Activated CD8-positive, alpha-beta memory T cell treated with anti-CD3 and anti-CD28 coated beads, Interleukin-2, amount 50 U/mL, for 1 hour (primary cell): ENCODE results near the gene ATF7.
"Not testable (repeated sequence)": the region's sequence is repeated elsewhere in the genome, so short reads cannot be mapped to it uniquely, and the experiment has no call there.

Experiments used
- DNase-seq: peaks from one replicate; pipeline ENCODE4 v3.0.0-alpha.2; 2020; ENCODE audit errors: extremely low read depth

The ATF7 gene

DNA sequence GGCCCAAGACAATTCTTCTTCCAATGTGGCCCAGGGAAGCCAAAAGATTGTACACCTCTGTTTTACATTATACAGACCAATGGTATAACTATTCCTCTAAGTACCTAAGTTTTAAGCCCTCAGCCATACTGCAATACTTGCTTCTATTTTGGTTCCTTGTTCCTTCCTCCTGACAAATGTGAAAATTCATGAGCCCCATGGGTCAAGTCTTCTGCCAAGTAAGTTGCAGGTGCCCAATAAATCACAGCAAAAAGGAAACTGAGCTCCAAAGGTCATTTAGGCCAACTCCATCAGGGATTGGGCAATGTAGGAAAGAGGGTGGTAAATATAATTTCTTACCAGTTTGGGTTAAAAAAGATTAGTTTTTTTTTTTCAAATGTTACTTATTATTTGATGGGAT lies 61.2 kb downstream of the ATF7 start:
- DNase-seq: no peak

DNA sequence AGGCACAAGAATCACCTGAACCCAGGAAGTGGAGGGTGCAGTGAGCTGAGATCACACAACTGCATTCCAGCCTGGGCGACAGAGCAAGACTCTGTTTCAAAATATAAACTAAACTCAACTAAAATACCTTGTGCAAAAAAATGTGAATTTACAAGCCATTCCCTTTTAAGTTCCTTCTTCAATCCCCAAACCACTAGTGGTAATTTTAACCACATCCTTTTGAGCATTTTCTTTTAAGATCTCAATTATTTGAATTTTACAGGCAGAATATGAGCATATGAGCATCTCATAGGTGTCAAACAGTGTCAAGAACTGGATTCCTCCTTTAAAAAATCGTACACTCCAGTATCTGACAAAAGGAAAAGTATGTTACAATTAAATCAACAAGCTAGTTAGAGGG lies 61.9 kb downstream of the ATF7 start:
- no peak for DNase-seq

DNA sequence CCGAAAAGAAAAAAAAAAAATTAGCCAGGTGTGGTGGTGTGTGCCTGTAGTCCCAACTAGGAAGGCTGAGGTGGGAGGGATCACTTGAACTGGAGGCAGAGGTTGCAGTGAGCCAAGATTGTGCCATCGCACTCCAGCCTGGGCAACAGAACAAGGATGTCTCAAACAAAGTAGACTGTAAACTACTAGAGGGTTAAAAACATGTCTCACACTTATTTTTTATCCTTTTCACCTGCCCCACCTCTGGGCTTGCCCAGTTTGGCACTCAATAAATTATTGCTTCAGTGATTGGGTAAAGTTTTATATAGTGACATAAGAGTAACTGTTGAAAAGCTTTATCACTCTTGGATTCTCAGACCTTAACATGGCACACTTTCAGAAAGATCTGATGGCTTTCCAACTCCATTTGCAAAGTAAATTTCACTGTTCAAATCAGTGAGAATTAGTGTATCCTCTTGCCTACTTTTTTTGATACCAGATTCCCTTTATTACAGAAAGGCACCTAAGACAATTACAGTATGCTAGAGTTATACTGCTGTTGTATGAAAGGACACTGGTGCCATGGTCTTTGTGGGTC lies 62.6 kb downstream of the ATF7 start:
- DNase-seq: no peak

DNA sequence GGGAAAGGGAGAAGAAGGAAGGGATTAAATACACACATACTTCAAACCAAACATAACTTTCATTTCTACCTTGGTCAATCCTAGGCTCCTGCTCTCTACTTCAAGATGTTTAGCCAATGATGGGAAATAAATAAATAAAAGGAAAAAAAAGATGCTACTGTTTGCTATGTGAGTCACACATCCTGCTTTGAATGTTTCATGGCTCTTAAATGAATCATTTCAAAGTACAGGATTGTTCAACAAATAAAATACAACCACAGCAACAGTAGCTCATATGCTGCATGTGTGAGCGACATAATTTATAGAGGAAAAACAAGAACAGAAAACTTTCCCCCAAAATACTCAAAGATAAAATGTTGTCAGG lies 64.6 kb downstream of the ATF7 start:
- no peak for DNase-seq

DNA sequence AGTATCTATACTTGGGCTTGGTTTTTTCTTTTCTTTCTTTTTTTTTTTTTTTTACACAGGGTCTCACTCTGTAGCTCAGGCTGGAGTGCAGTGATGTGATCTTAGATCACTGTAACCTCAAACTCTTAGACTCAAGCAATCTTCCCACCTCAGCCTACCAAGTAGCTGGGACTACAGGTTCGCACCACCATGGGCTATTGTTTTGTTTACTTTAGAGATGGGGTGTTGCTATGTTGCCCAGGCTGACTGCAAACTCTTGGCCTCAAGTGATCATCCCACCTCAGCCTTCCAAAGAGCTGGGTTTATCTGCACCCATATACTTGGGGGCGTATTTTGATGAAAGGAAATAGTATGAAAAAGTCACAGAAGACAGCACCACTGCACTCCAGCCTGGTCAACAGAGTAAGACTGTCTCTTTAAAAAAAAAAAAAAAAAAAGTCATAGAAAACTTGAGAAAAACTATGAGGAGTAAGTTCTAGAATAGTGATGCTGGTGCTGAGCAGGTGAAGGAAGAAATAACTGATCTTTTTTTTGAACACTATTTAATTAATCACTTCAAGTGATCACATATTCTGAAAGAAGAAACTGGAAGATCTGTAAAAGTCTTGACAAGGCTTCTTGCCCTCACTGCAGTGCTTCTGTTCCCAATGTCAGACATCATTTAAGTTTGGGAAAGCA lies 65.1 kb downstream of the ATF7 start:
- no peak for DNase-seq

DNA sequence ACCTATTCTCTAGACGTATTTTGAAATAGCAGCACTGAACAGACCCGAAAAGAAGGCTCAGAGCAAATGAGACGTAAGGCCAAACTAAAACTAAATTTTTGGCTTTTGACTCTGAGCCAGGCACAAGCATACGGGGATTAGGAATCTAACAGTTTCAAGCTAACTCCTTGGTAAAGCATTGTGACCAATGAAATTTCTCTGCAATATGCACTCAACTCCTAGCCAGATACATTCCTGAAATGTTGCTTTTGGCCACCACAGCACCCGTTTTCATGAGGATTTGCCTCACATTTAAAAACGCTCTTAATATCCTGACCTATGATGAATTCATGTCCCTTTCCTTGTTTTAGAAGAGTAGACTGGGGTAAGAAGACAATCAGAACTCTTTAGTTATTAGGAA lies 65.8 kb downstream of the ATF7 start:
- DNase-seq: no peak

DNA sequence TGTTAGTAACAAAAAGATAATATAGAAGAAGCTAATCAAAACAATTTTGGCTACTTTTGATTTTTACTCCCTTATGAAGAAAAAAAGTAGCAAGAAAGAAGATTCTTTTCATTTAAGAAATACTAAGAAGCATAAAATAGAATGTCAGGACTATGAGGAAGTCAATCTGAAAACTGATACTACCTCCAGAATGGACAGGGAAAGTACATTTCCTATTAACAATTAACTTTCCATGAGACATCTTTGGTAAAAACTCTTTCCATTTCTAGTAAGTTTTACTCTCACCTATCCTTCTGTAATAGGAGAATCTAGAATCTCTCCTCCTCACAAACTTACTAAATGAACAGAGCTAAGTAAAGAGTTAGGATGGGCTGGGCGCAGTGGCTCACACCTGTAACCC lies 67.6 kb downstream of the ATF7 start:
- no peak for DNase-seq

DNA sequence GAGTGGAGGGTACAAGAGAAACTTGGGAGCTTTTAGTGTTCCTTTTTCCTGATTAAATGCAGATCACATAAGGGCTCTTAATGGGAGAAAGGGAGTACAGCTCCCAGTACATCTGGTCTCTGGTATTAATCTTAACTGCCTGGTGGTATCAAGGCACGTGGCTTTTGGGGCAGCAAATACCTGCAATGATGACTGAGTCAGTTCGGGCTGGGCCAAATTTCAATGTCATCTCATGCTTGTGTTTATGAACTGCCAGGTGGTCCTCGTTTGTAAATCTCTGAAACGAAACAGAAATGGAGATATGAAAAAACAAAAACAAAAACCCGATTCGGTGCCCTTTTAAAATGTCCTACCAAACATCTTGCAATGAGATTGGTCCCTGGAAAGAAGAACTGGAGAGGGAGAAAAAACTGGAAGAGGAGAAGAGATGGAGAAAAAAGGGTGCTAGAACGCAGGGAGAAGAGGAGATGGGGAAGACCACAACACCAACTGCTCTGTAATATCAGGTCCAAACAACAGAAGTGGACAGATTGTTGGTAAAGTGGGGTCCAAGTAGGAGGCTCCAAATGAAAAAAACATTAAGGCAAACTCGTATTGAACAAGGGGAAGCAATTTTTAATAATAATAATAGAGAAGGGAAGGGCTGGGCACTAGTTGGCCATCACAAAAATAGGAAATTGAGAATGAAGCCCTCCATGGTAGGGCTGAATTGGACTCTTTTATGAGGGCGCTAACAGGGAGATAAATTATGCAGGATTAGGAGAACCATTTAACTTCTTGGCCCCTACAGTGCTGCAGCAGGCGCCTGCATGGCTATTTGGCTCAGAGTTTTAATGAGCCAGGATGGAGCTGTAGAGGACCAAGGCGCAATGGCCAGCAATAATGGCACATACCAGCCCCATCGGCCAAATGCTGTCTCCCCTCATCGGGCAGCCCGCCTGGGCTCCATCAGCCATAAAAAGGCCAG lies 73.5 kb downstream of the ATF7 start:
- no peak for DNase-seq

DNA sequence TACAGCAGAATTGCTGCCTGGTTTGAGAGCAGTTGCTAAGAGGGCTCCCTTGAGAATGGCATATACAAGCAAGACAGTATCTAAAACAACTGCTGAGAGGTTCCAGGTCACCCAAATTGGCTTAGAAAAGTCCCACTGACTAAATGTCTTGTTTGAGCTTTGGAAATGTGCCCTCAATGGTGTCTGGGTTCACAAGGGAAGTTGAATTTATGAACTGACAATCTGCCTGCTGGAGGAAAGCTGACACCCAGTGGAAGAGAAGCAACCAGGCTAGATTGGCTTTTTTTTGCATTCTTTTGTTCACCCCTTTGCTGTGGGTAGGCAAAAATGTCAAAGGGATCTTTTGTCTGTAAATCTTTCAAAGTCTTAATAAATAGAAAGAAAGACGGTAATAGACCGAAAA lies 74.3 kb downstream of the ATF7 start:
- DNase-seq: no peak

DNA sequence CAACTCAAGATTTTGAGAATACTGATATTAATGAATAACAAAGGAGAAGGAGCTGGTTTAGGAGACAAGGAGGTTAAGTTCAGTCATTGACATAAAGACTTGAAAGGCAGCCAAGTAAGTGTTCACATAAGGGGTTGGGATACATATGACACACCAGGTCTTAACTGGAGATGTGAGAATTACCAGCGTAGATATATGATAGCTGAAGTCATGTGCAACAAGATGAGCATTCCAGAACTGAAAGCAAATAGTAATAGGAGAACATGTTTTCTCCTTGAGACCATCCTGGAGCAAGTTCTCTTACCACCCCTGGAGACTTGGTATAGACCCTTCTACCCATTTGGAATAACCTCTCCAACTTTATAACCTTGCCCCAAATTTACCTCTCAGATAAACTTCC lies 75.6 kb downstream of the ATF7 start:
- no peak for DNase-seq

DNA sequence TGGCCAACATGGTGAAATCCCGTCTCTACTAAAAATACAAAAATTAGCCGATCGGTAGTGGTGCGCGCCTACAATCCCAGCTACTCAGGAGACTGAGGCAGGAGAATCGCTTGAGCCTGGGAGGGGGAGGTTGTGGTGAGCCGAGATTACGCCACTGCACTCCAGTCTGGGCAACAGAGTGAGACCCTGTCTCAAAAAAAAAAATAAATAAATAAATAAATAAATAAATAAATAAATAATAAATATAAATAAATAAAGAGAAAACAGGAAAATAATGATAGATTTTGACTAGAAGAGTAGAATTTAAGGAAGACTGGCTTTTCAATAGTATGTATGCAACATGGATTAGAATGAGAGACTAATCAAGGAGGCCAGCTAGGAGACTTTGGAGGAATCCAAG lies 76.1 kb downstream of the ATF7 start:
- DNase-seq: not testable (repeated sequence)

DNA sequence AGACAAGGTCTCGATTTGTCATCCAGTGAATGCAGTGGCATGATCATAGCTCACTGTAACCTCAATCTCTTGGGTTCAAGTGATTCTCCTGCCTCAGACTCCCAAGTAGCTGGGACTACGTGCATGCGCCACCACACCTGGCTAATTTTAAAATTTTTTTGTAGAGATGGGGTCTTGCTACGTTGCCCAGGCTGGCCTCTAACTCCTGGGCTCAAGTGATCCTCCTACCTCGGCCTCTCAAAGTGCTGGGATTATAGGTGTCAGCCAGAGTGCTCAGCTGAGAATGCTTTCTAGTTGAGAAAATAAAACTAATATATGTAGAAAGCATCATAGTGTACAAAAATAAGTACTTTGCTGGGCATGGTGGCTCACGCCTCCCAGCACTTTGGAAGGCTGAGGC lies 77.8 kb downstream of the ATF7 start:
- not testable (repeated sequence) for DNase-seq

DNA sequence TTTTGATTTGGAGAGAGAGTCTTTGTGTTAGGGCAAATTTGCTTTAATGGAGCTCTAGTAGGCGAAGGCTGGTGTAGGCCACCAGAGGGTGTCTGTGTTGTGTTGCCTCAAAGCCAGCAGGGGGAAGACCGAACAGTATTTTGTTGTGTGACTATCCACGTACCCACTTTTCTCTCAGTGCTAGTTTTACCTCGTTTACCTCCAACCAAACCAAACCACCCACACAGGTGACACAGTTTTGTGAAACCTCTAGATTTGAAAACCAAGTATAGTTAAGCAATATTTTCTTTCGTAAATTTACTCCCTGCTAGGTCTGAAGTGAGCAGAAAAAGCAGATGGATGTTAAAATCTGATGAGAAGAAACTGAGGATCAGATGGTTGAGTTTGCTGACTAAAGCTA lies 82.6 kb downstream of the ATF7 start:
- DNase-seq: peak; percentile 4

DNA sequence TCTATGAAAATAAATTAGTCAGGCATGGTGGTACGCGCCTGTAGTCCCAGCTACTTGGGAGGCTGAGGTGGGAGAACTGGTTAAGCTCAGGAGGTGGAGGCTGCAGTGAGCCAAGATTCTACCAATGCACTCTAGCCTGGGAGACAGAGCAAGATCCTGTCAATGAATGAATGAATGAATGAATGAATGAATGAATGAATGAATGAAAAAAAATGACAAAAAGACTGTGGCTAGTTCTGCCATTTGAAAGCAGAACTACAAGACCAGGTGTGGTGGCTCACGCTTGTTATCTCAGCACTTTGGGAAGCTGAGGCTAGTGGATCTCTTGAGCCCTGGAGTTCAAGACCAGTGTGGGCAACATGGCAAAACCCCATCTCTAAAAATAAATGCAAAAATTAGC lies 86.7 kb downstream of the ATF7 start:
- no peak for DNase-seq

DNA sequence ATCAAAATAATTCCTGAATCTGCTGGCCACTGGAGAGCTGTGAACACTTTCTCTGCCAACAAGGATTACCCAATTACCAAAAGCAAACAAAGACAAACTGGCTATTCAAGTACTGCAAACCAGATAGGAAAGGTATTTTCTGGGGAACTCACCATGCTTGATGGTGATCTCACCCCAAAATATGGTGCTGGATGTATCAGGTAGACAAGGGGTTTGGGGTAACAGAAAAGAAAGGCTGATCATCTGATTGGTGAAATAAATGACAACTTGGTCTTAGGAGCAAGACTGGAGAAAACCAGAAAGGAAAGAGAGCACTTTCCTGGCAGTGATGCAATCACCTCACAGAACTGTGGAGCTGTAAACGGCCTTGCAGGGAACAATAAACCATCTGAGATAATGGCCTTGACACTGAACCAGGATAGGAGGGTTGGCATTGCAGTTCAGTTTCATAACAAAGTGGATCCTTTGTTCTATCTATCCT lies 87.9 kb downstream of the ATF7 start:
- no peak for DNase-seq

DNA sequence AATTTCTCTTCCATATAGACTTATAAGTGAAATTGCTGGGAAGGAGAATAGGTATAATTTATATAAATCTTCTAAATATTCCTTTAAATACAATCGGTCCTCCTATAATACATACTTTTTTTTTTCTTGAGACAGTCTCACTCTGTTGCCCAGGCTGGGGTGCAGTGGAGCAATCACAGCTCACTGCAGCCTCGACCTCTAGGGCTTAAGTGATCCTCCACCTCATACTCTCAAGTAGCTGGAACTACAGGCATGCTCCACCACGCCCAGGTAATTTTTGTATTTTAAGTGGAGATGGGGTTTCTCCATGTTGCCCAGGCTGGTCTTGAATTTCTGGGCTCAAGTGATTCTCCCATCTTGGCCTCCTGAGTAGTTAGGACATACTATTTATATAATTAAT lies 89.2 kb downstream of the ATF7 start:
- DNase-seq: no peak

DNA sequence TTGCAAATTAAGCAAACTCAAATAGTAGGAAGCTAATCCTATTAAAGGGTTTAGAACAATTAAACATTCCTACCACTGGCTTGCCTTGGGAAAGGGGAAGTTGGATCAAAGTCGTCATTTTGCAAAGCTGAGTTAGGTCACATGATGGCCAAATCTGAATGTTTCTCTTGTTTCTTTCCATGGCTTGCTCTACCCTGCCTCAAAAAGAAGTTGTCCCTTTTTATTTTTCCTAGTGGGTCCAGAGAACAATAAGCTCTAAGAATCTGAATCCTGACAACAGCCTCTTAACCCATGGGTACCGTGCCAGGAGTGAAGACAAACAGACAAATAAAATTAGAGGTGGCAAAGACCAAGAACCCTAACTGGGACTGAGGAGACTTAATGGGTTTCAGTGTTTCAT lies 92.7 kb downstream of the ATF7 start:
- DNase-seq: no peak

DNA sequence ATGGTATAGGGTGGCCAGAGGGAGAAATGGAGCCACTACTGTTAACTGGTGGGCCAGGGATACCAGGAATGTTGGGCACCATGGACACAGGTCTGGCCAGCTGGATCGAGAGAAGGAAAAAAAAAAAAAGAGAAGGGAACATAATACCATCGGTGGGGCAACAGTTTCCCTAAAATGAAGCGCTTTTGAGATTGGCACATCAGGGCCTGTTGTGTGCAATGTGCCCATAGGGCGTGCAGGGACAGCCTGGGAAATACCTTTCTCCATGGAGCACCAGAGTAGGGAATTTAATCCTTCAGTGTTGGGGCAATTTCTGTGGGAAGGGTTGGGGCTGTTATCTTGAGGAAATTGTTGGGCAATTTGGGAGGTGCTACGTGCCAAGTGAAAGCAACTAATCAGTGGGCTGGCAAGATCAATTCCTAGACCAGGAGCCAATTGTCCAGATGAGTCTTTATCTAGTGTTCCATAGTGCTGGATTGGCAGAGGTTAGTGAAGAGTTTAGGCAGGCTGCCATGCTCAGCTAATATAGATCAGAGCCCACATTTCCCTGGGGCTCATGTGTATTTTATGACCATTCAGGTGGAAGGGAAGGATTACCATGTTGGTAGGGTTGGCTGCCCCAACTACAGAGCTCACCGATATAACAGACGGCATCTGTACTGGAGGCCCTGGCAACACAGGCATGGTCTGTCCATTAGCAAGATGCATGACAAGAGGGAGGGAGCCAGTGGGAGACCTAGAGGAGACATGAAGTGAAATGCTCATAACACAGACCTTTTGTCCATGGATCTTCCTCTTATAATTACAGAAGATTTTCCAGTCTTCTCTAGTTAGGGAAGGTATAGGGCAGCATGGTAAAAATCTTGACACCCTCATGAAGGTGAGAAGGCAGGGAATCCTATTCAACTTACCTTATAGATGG lies 93.4 kb downstream of the ATF7 start:
- DNase-seq: no peak

DNA sequence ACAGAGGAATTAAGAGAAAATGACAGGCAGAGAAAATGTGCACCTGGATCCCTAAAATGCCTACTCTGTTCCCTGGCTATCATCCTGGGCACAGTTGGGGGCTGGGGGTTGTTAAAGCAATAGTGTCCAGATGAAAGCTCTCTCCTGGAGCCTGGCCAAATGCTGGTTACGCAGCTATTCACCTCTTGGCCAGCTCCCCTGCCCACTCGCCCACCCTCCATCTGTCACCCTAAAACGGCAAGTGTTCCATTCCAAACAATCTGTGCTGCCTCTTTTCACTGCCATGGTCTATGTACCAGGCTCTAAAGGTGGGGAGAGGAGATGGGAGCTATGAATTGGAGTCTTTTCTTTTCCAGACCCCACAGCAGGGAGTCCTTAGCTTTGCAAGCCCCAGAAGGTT lies 94.2 kb downstream of the ATF7 start:
- DNase-seq: no peak

DNA sequence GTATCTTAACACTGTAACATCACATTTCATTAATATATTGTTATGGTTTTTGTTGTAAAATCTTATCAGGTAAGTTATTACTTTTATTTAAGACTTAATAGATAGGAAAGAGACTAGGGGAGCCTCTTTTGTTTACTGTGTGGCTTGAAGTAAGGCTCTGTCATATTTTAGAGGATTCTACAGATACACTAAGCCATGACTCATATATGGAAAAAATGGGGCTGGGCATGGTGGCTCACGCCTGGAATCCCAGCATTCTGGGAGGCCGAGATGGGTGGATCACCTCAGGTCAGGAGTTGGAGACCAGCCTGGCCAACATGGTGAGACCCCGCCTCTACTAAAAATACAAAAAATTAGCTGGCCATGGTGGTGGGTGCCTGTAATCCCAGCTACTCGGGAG lies 95.3 kb downstream of the ATF7 start:
- no peak for DNase-seq

DNA sequence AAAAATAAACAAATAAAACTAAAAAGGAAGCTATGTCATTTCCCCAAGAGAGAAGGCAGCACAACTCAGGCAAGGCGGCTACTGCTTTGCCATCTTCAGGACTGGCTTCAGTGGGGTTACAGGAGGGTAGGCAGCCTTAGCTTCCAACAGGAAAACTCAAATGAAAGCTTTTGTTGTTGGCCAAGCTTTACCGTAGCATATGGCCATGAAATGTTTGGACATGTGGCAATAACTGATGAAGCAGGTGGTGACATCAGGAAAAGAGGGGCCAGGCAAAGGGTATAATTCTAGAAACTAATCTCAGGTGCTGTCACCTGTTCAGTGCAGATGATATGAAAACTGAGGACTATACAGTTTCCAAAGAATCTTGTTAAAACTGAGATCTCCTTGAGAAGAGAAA lies 96.1 kb downstream of the ATF7 start:
- no peak for DNase-seq

DNA sequence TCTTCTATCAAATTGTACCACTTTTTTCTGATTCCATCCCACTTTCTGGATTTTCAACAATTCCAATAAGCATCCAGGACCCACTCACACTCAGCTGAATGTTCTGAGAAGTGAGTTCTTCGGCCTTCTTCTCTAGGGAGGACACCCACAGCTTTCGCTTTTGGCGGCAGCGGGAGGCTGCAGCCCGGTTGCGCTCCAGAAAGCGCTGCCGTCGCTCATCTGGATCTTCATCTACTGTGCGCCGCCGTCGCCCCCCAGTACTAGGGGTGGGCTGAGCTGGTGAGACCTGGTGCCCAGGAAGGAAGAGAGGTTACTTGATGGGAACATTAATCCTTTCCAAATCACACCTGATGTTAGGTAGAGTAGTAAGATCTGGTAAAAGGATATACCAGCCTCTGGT lies 101.7 kb downstream of the ATF7 start:
- no peak for DNase-seq
